ENCODE data around the gene CNBP. TPM values are rescaled to one million over a fixed set of nuclear protein-coding genes. Genes with fewer than 3 reads are reported as not detected.

Gene CNBP

Small RNA genes within 50 kb of the gene (small RNA-seq; reads per million reads assigned to genes)
- gene RPS27P12 (ENCODE audit: insufficient read depth): not detected

Measured in neuronal stem cell (in vitro differentiated cells).